HEK293 (cell line): Measurements from ENCODE around the gene MSI2.

Experiments
- CTCF ChIA-PET: fragments of 350-600 bp; formaldehyde crosslinking; extraction: SDS; loops from one replicate; lab custom pipeline; 2021; ENCODE audit warnings: antibody characterized with exemption; lab: Yijun Ruan, JAX
- POLR2A ChIA-PET: fragments of 300-600 bp; formaldehyde crosslinking; extraction: SDS; loops from one replicate; lab custom pipeline; 2020; ENCODE audit warnings: antibody characterized with exemption, inconsistent platforms; lab: Yijun Ruan, JAX
- H3K27ac ChIP-seq: fragments of 200-500 bp; sonication (Bioruptor generic); 2 replicates; pipeline ENCODE4 v1.5.1; 2014; ENCODE audit warnings: low read depth, low read length, control low read depth, inconsistent platforms; ENCODE audit errors: extremely low read depth
- H3K36me3 ChIP-seq, 2 experiments: fragments of 200-500 bp in 1 of 2; sonication (Bioruptor generic) in 1 of 2; 1 replicate in 1 of 2; 2 replicates in 1 of 2; pipeline ENCODE4 v1.5.1; 2014 to 2017; ENCODE audit warnings: inconsistent platforms in 2 of 2, low read length in 2 of 2; ENCODE audit not compliant: control insufficient read depth in 2 of 2, insufficient read depth in 1 of 2
- H3K4me1 ChIP-seq: fragments of 200-500 bp; sonication (Bioruptor generic); 2 replicates; pipeline ENCODE4 v1.5.1; 2014; ENCODE audit warnings: mild to moderate bottlenecking, low read length, inconsistent platforms; ENCODE audit not compliant: control insufficient read depth, insufficient read depth
- H3K4me3 ChIP-seq: 2 replicates; pipeline ENCODE4 v1.5.1; 2011; ENCODE audit warnings: low read depth, mild to moderate bottlenecking, control low read depth, low read length, moderate library complexity
- H3K9me3 ChIP-seq: fragments of 200-500 bp; sonication (Bioruptor generic); 2 replicates; pipeline ENCODE4 v1.5.1; 2014; ENCODE audit warnings: low read depth, low read length, inconsistent platforms; ENCODE audit not compliant: control insufficient read depth, insufficient read depth
- BCL11B ChIP-seq: fragments of 450-650 bp; formaldehyde crosslinking; IDR thresholded peaks from 2 replicates; pipeline ENCODE4 v1.5.1; 2016; ENCODE audit warnings: low read depth, missing biosample characterization, missing genetic modification characterization
- GLIS2 ChIP-seq: fragments of 450-650 bp; formaldehyde crosslinking; IDR thresholded peaks from 2 replicates; pipeline ENCODE4 v1.5.1; 2016; ENCODE audit warnings: missing biosample characterization, missing genetic modification characterization
- HIC1 ChIP-seq: fragments of 450-650 bp; formaldehyde crosslinking; IDR thresholded peaks from 2 replicates; pipeline ENCODE4 v1.5.1; 2016; ENCODE audit warnings: missing biosample characterization, missing genetic modification characterization
- KLF1 ChIP-seq: fragments of 450-650 bp; formaldehyde crosslinking; IDR thresholded peaks from 2 replicates; pipeline ENCODE4 v1.5.1; 2016; ENCODE audit warnings: missing biosample characterization, missing genetic modification characterization
- MZF1 ChIP-seq: fragments of 450-650 bp; formaldehyde crosslinking; IDR thresholded peaks from 2 replicates; pipeline ENCODE4 v1.5.1; 2017; ENCODE audit warnings: missing biosample characterization, missing genetic modification characterization, borderline replicate concordance
- OSR2 ChIP-seq: fragments of 450-650 bp; formaldehyde crosslinking; IDR thresholded peaks from 2 replicates; pipeline ENCODE4 v1.5.1; 2016; ENCODE audit warnings: missing biosample characterization, missing genetic modification characterization
- PRDM1 ChIP-seq: fragments of 450-650 bp; formaldehyde crosslinking; IDR thresholded peaks from 2 replicates; pipeline ENCODE4; 2016; ENCODE audit warnings: missing biosample characterization, missing genetic modification characterization
- PRDM10 ChIP-seq: fragments of 450-650 bp; formaldehyde crosslinking; IDR thresholded peaks from 2 replicates; pipeline ENCODE4 v1.5.1; 2016; ENCODE audit warnings: missing biosample characterization, missing genetic modification characterization
- SETDB1 ChIP-seq: IDR thresholded peaks from one replicate; pipeline ENCODE4 v1.6.1; 2017; ENCODE audit warnings: mild to moderate bottlenecking, low read length, moderate library complexity, mixed read lengths; ENCODE audit not compliant: insufficient read length
- SP2 ChIP-seq: fragments of 450-650 bp; formaldehyde crosslinking; IDR thresholded peaks from 2 replicates; pipeline ENCODE4 v1.5.1; 2016; ENCODE audit warnings: missing biosample characterization, missing genetic modification characterization
- SP3 ChIP-seq: fragments of 450-650 bp; formaldehyde crosslinking; IDR thresholded peaks from 2 replicates; pipeline ENCODE4 v1.5.1; 2016; ENCODE audit warnings: missing biosample characterization, missing genetic modification characterization
- ZBTB8A ChIP-seq: fragments of 450-650 bp; formaldehyde crosslinking; IDR thresholded peaks from 2 replicates; pipeline ENCODE4 v1.5.1; 2016; ENCODE audit warnings: missing biosample characterization, missing genetic modification characterization
- ZIC2 ChIP-seq: fragments of 450-650 bp; formaldehyde crosslinking; IDR thresholded peaks from 2 replicates; pipeline ENCODE4 v1.5.1; 2016; ENCODE audit warnings: missing biosample characterization, missing genetic modification characterization
- ZNF10 ChIP-seq: fragments of 450-650 bp; formaldehyde crosslinking; IDR thresholded peaks from 2 replicates; pipeline ENCODE4 v1.5.1; 2017; ENCODE audit warnings: missing biosample characterization, missing genetic modification characterization
- ZNF24 ChIP-seq: fragments of 450-650 bp; formaldehyde crosslinking; IDR thresholded peaks from 2 replicates; pipeline ENCODE4 v1.5.1; 2016; ENCODE audit warnings: missing biosample characterization, missing genetic modification characterization
- ZNF311 ChIP-seq: fragments of 450-650 bp; formaldehyde crosslinking; IDR thresholded peaks from 2 replicates; pipeline ENCODE4 v1.5.1; 2017; ENCODE audit warnings: missing biosample characterization, missing genetic modification characterization, borderline replicate concordance
- ZNF324 ChIP-seq: fragments of 450-650 bp; formaldehyde crosslinking; IDR thresholded peaks from 2 replicates; pipeline ENCODE4 v1.5.1; 2016; ENCODE audit warnings: missing biosample characterization, missing genetic modification characterization
- ZNF514 ChIP-seq: fragments of 450-650 bp; formaldehyde crosslinking; IDR thresholded peaks from 2 replicates; pipeline ENCODE4 v1.5.1; 2016; ENCODE audit warnings: missing biosample characterization, missing genetic modification characterization
- ZNF518A ChIP-seq: fragments of 450-650 bp; formaldehyde crosslinking; conservative IDR thresholded peaks from 2 replicates; pipeline ENCODE4 v1.5.1; 2016; ENCODE audit warnings: low read depth, missing biosample characterization, missing genetic modification characterization
- ZNF558 ChIP-seq: fragments of 450-650 bp; formaldehyde crosslinking; IDR thresholded peaks from 2 replicates; pipeline ENCODE4 v1.5.1; 2016; ENCODE audit warnings: missing biosample characterization, missing genetic modification characterization
- ZNF629 ChIP-seq: fragments of 450-650 bp; formaldehyde crosslinking; IDR thresholded peaks from 2 replicates; pipeline ENCODE4 v1.5.1; 2017; ENCODE audit warnings: missing biosample characterization, missing genetic modification characterization
- ZNF639 ChIP-seq: fragments of 450-650 bp; formaldehyde crosslinking; IDR thresholded peaks from 2 replicates; pipeline ENCODE4 v1.5.1; 2016; ENCODE audit warnings: missing biosample characterization, missing genetic modification characterization
- ZNF792 ChIP-seq: fragments of 450-650 bp; formaldehyde crosslinking; IDR thresholded peaks from 2 replicates; pipeline ENCODE4 v1.5.1; 2016; ENCODE audit warnings: missing biosample characterization, missing genetic modification characterization

MSI2 gene

GRCh38 chr17:57424273-57424672 is 167.9 kb downstream of the MSI2 start:
- H3K27ac ChIP-seq = peak overlapping the region; percentile 27; the same call in 1 of the 2 replicates
- H3K4me1 ChIP-seq = peaks cover 26% of the 10 kb centered on the region
- H3K4me3 ChIP-seq = no peak overlapping the region
- POLR2A ChIA-PET = no interaction called here
- TF ChIP-seq ZNF10 (tag by site-specific recombination) (no peak), SETDB1 (peak; percentile 40), ZNF558 (tag by site-specific recombination) (peak; percentile 70)
- TF ChIP-seq, all 188 proteins: peak for 2
- Histone ChIP-seq H3K36me3 (no peaks in the 10 kb centered on the region), H3K9me3 (no peaks in the 10 kb centered on the region)
- CTCF ChIA-PET = interaction anchor here (0.7 to 2.2 kb wide), 4 partner anchors 16 to 180 kb away, joined by 3 to 9 read pairs (median 3); no protein-coding TSS in a partner anchor

- Histone ChIP-seq H3K36me3 (no peaks in the 10 kb centered on the region), H3K4me1 (peaks cover 26% of the 10 kb centered on the region), H3K4me3 (no peak overlapping the region), H3K9me3 (no peaks in the 10 kb centered on the region), H3K27ac (peak overlapping the region; percentile 27; the same call in 1 of the 2 replicates)
- ChIA-PET POLR2A (no interaction called here), CTCF (interaction anchor here (0.8 to 2.2 kb wide), 3 partner anchors 15 to 181 kb away, joined by 3 to 9 read pairs (median 3); no protein-coding TSS in a partner anchor)
- TF ChIP-seq OSR2 (tag by site-specific recombination) (peak; percentile 88), PRDM10 (tag by site-specific recombination) (peak; percentile 91), ZNF792 (no peak), SP3 (tag by site-specific recombination) (0 out of 2 replicates have a peak, but pooled peaks have one; percentile 31), ZNF324 (peak; percentile 56), GLIS2 (tag by site-specific recombination) (peak; percentile 60), HIC1 (peak; percentile 74), ZBTB8A (tag by site-specific recombination) (0 out of 2 replicates have a peak, but pooled peaks have one; percentile 41), ZNF639 (0 out of 2 replicates have a peak, but pooled peaks have one; percentile 11), BCL11B (no peak), SP2 (peak; percentile 24; the same call in 1 of the 2 replicates), ZNF24 (tag by site-specific recombination) (peak; percentile 60; the same call in 1 of the 2 replicates), ZNF518A (tag by site-specific recombination) (peak; percentile 79), KLF1 (tag by site-specific recombination) (0 out of 2 replicates have a peak, but pooled peaks have one; percentile 26), ZIC2 (peak; percentile 89), ZNF311 (tag by site-specific recombination) (no peak), ZNF629 (peak; percentile 57; the same call in 1 of the 2 replicates), MZF1 (tag by site-specific recombination) (0 out of 2 replicates have a peak, but pooled peaks have one; percentile 51), ZNF10 (tag by site-specific recombination) (peak; percentile 14; the same call in 1 of the 2 replicates), PRDM1 (tag by site-specific recombination) (no peak), ZNF514 (no peak)
Observed at GRCh38 chr17:57424777-57425188, 168.5 kb downstream of the MSI2 start.
